ENCODE results near the gene BDKRB2.

GRCh38 chr14:96229315-96229714 lies 24.7 kb downstream of the BDKRB2 start:
- no peak for TF ChIP-seq POLR2A (IDR thresholded peaks at IDR 0.05; ENCODE audit: low read depth, low read length)
- TF ChIP-seq POLR2AphosphoS5 (IDR thresholded peaks at IDR 0.05; ENCODE audit: low read depth, low read length), result no peak
- TF ChIP-seq PAX5 (IDR thresholded peaks at IDR 0.05; ENCODE audit: insufficient read depth, low read length, severe bottlenecking), result no peak
- TF ChIP-seq TAF1 (IDR thresholded peaks at IDR 0.05; ENCODE audit: low read depth, low read length), result no peak
- no peak for TF ChIP-seq POU2F2 (IDR thresholded peaks at IDR 0.05; ENCODE audit: low read depth, low read length)
